ENCODE measurements around the gene KMT5B. TPM values are rescaled to one million over a fixed set of nuclear protein-coding genes. Genes with fewer than 3 reads are reported as not detected.

The KMT5B gene
- total and polyA plus RNA-seq, 2 experiments from 2014 or later, result 26.4 to 31.0 TPM

GRCh38 chr11:68211546-68211945 lies 1.6 kb downstream of the KMT5B start (continued):
- no peak for TF ChIP-seq REST (IDR thresholded peaks at IDR 0.05; ENCODE audit: unreplicated experiment)
- no peak for TF ChIP-seq ZNF114 (CRISPR knock-in tag; IDR thresholded peaks at IDR 0.05)

- Histone ChIP-seq H4K20me1 (replicated peaks; ENCODE audit: insufficient read depth) (peaks cover 42% of the 10 kb centered on the region), H3K27me3 (ENCODE audit: insufficient read depth) (no peaks in the 10 kb centered on the region), H3K4me3 (no peak overlapping the region), H3K27ac (ENCODE audit: low read depth) (peak overlapping the region; percentile 32; the same call in 1 of the 2 replicates), H3K36me3 (ENCODE audit: insufficient read depth) (no peaks in the 10 kb centered on the region), H3K4me2 (no peak overlapping the region), H2AFZ (no peak overlapping the region), H3K9me2 (ENCODE audit: insufficient read depth) (no peaks in the 10 kb centered on the region), H3F3A (replicated peaks; ENCODE audit: low read depth) (peaks cover 2% of the 10 kb centered on the region; the same call in 1 of the 2 replicates), H3K4me1 (ENCODE audit: insufficient read depth) (peaks cover 19% of the 10 kb centered on the region), H3K79me2 (replicated peaks; ENCODE audit: insufficient read depth) (peaks cover 98% of the 10 kb centered on the region)
- H3K27me3 Mint-ChIP-seq (ENCODE audit: insufficient read depth, low read depth, poor library complexity), result peaks cover 16% of the 10 kb centered on the region
- no peaks in the 10 kb centered on the region for H3K36me3 Mint-ChIP-seq (ENCODE audit: low read depth)
- 0 out of 2 replicates have a peak, but pooled peaks have one; percentile 7 for TF ChIP-seq CREB1 (CRISPR knock-in tag; IDR thresholded peaks at IDR 0.05; ENCODE audit: low read depth)
- no peak for TF ChIP-seq EZH2phosphoT487 (IDR thresholded peaks at IDR 0.05; ENCODE audit: unreplicated experiment)
- TF ChIP-seq STAT1 (IDR thresholded peaks at IDR 0.05; ENCODE audit: unreplicated experiment), result no peak
- TF ChIP-seq CTCF (conservative IDR thresholded peaks at IDR 0.05; ENCODE audit: low read depth in 2 of 2), result peak; percentile 78 to 89
- peak; percentile 49 for ATAC-seq
- H3K4me1 Mint-ChIP-seq, result peaks cover 57% of the 10 kb centered on the region
- no peak overlapping the region for H3K27ac Mint-ChIP-seq
- H3K4me3 Mint-ChIP-seq, result no peak overlapping the region
- peak; percentile 88 for DNase-seq (ENCODE audit: low spot score)
- H3K9me3 Mint-ChIP-seq, result no peaks in the 10 kb centered on the region
Observed at GRCh38 chr11:68206211-68206610, 6.9 kb downstream of the KMT5B start.

GRCh38 chr11:68204402-68204801 lies 8.7 kb downstream of the KMT5B start:
- Histone ChIP-seq H3K27me3 (ENCODE audit: insufficient read depth) (no peaks in the 10 kb centered on the region), H2AFZ (no peak overlapping the region), H3K4me1 (ENCODE audit: insufficient read depth) (peaks cover 31% of the 10 kb centered on the region), H3K9me2 (ENCODE audit: insufficient read depth) (no peaks in the 10 kb centered on the region), H3K4me2 (no peak overlapping the region; the same call in 1 of the 2 replicates), H3F3A (replicated peaks; ENCODE audit: low read depth) (0 out of 2 replicates have a peak, but pooled peaks cover 2% of the 10 kb centered on the region), H3K79me2 (replicated peaks; ENCODE audit: insufficient read depth) (peaks cover 98% of the 10 kb centered on the region), H3K36me3 (ENCODE audit: insufficient read depth) (no peaks in the 10 kb centered on the region), H4K20me1 (replicated peaks; ENCODE audit: insufficient read depth) (peaks cover 33% of the 10 kb centered on the region), H3K27ac (ENCODE audit: low read depth) (no peak overlapping the region), H3K4me3 (no peak overlapping the region)
- ATAC-seq (no peak), DNase-seq (ENCODE audit: low spot score) (no peak)
- H3K4me1 Mint-ChIP-seq, result peaks cover 58% of the 10 kb centered on the region
- H3K27me3 Mint-ChIP-seq (ENCODE audit: insufficient read depth, low read depth, poor library complexity), result peaks cover 12% of the 10 kb centered on the region
- no peaks in the 10 kb centered on the region for H3K9me3 Mint-ChIP-seq
- no peak overlapping the region for H3K27ac Mint-ChIP-seq
- H3K4me3 Mint-ChIP-seq, result no peak overlapping the region
- H3K36me3 Mint-ChIP-seq (ENCODE audit: low read depth), result no peaks in the 10 kb centered on the region
- TF ChIP-seq REST (IDR thresholded peaks at IDR 0.05; ENCODE audit: unreplicated experiment) (no peak), ZNF114 (CRISPR knock-in tag; IDR thresholded peaks at IDR 0.05) (no peak)
